Measurements from ENCODE around the gene MINDY4B. TPM values are rescaled to one million over a fixed set of nuclear protein-coding genes. Genes with fewer than 3 reads are reported as not detected.
"Not testable (repeated sequence)": the region's sequence is repeated elsewhere in the genome, so short reads cannot be mapped to it uniquely, and the experiment has no call there.

The MINDY4B gene
- total RNA-seq, 1 experiment from 2014 or later: not detected

GRCh38 chr3:150898046-150898754, 7.0 kb downstream of the MINDY4B start:
- no peak for DNase-seq (ENCODE audit: low read depth)

GRCh38 chr3:150897592-150897991, 7.6 kb downstream of the MINDY4B start:
- no peak for DNase-seq (ENCODE audit: low read depth)

- DNase-seq (ENCODE audit: low read depth): no peak
These were observed 14.4 kb downstream of the MINDY4B start for GRCh38 chr3:150890831-150891230.

- DNase-seq (ENCODE audit: low read depth): no peak
These were observed 14.9 kb downstream of the MINDY4B start for GRCh38 chr3:150890295-150890694.

GRCh38 chr3:150889106-150889505, 16.1 kb downstream of the MINDY4B start:
- DNase-seq (ENCODE audit: low read depth): no peak

GRCh38 chr3:150887031-150887430, 18.2 kb downstream of the MINDY4B start:
- DNase-seq (ENCODE audit: low read depth): peak; percentile 24

GRCh38 chr3:150885535-150885934, 19.7 kb downstream of the MINDY4B start:
- no peak for DNase-seq (ENCODE audit: low read depth)

- DNase-seq (ENCODE audit: low read depth): no peak
These were observed 26.2 kb downstream of the MINDY4B start for GRCh38 chr3:150878996-150879575.

- DNase-seq (ENCODE audit: low read depth): no peak
These were observed 26.9 kb downstream of the MINDY4B start for GRCh38 chr3:150878290-150878689.

- DNase-seq (ENCODE audit: low read depth): no peak
These were observed 27.9 kb downstream of the MINDY4B start for GRCh38 chr3:150877303-150877702.

- no peak for DNase-seq (ENCODE audit: low read depth)
These were observed 28.5 kb downstream of the MINDY4B start for GRCh38 chr3:150876611-150877265.

GRCh38 chr3:150875548-150875947, 29.7 kb downstream of the MINDY4B start:
- no peak for DNase-seq (ENCODE audit: low read depth)

- DNase-seq (ENCODE audit: low read depth): no peak
These were observed 30.5 kb downstream of the MINDY4B start for GRCh38 chr3:150874666-150875219.

GRCh38 chr3:150871192-150871591, 34.0 kb downstream of the MINDY4B start:
- DNase-seq (ENCODE audit: low read depth): no peak

- DNase-seq (ENCODE audit: low read depth): no peak
These were observed 34.8 kb downstream of the MINDY4B start for GRCh38 chr3:150870406-150870805.

- no peak for DNase-seq (ENCODE audit: low read depth)
These were observed 37.0 kb downstream of the MINDY4B start for GRCh38 chr3:150868282-150868681.

GRCh38 chr3:150867434-150867833, 37.8 kb downstream of the MINDY4B start:
- DNase-seq (ENCODE audit: low read depth): no peak

- not testable (repeated sequence) for DNase-seq (ENCODE audit: low read depth)
These were observed 41.3 kb downstream of the MINDY4B start for GRCh38 chr3:150863921-150864320.

GRCh38 chr3:150861851-150862250, 43.4 kb downstream of the MINDY4B start:
- DNase-seq (ENCODE audit: low read depth): no peak

GRCh38 chr3:150857936-150858335, 47.3 kb downstream of the MINDY4B start:
- DNase-seq (ENCODE audit: low read depth): not testable (repeated sequence)

GRCh38 chr3:150850191-150850590, 55.0 kb downstream of the MINDY4B start:
- no peak for DNase-seq (ENCODE audit: low read depth)

- no peak for DNase-seq (ENCODE audit: low read depth)
These were observed 56.4 kb downstream of the MINDY4B start for GRCh38 chr3:150848864-150849263.

GRCh38 chr3:150847433-150847832, 57.8 kb downstream of the MINDY4B start:
- DNase-seq (ENCODE audit: low read depth): no peak
